Stimulated activated CD4-positive, alpha-beta T cell treated with anti-CD3 and anti-CD28 coated beads, Interleukin-15, amount 100 ng/mL, for 24 hours (primary cell): Measurements from ENCODE around the gene CD58.

Experiments
- DNase-seq: peaks from one replicate; pipeline ENCODE4 v3.0.0-alpha.2; 2020

The CD58 gene

DNA sequence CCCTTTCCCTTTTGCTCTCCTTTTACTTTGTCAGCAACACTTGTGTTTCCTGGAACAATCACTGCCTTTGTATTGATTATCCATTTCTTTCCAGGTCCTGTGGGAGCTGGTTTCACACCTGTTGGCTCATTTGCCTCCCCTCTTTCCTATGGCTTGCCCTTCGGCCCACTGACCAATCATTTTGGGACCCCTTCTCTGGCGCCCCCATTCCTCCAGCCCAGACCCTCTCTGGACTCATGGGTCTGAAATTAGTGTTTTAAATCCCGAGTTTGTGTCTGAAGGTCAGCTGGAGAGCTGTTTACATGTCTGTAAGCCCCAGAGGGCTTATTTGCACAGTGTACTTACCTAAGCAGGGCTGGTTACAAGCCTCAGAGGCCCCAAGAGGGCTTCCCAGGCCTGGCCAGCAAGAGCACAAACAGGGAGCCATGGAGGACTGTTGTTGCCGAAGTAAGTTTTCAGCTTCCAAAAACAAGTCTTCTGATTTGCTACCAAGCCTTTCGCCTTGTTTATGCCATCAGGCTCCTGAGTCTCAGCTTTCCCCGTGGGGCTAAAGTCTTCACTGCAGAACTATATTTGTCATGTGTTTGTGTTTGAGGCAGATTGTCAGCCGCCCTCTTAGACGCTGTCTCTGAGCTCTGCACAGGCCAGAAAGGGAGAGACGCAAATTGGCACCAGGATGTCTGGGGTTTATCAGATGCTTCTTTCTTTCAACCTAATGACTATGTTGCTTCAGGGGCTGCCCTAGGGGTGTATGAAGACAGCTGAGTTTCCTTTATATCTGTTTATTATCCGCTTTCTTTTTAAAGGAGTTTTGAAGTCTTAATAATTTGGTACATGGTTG lies 104.8 kb downstream of the CD58 start:
- no peak for DNase-seq

DNA sequence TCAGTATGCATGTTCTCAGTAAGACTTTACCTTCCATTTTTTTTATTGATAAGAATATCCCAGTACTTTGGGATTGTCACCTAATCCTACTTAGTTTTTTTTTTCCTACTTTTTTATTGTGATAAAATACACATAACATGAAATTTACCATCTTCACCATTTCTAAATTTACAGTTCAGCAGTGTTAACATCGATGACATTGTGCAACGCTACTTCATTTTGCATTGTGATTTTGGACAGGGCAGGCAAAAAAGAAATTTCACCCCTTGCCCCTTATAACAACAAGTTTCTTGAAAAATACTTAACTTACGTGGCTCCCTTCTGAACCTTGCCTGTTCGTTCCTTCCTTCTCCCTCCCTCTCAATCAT lies 105.4 kb downstream of the CD58 start:
- DNase-seq = no peak
